NCI-H1417 (cell line): Measurements from ENCODE around the gene TNFRSF19.

Experiments used
- DNase-seq, 3 experiments: peaks; one replicate each; lab custom pipeline; 2025; lab: John Stamatoyannopoulos, UW

TNFRSF19 gene

DNA sequence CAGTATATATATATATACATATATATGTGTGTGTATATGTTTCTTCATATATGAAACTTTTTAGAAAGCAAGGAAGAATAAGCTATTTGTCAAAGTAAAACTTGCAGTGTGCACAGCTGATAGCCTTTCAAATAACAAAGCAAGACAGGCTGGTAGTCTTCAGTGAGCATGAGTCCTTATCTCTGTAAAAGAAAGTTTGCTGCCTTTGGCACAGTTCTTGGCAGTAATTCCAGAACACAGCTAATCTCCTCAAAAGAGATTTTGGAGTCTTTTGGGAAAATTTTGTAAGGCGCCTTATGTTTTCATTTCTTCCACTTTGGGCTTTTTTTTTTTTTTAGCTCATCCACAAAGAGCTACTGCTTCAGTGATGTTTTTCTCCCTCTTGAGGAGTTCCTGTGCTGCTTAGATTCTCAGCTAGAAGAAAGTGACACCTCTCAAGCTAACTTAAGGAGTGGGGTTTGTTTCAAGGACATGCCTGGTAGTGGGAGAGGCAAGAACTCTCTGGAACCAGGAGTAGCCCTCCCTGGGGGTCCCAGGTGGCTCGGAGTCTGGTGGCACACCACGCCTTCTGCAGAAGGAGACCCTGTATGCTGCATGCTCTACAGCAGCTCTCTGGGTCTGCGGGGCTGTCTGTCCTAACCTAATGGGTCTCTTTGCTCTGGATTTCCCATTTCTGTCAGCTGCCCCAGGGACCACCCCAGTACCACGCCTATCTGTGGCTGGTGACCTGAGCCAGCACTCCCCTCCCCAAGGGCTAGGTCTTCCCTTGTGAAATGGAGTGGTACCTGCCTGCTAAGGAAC is 58.8 kb downstream of the TNFRSF19 start:
- no peak for DNase-seq

DNA sequence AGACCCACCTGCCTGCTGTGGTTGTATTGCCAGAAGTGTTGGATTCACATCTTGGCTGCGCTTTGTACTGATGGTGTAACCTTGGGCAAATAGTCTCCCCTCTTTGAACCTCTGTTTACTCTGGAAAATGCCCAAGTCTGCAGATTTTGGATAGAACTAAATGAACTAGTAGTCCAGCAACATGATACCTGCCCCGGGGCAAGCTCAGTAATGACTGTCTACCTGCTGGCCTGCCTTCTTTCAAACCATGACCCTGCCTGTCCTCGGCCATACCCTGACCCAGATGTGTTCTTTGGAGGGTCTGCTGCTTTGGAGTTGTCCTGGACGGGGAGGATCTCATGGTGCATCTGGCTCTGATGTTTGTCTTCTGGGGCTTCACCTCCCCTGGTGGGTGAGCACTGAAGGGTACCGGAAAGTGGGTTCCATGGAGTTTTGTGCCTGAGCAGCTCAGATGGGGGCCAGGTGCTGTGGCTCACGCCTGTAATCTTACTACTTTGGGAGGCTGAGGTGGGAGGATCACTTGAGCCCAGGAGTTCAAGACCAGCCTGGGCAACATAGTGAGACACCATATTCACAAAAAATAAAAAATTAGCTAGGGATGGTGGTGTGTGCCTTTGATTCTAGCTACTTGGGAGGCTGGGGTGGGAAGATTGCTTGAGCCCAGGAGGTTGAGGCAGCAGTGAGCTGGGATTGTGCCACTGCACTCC is 59.5 kb downstream of the TNFRSF19 start:
- no peak for DNase-seq

DNA sequence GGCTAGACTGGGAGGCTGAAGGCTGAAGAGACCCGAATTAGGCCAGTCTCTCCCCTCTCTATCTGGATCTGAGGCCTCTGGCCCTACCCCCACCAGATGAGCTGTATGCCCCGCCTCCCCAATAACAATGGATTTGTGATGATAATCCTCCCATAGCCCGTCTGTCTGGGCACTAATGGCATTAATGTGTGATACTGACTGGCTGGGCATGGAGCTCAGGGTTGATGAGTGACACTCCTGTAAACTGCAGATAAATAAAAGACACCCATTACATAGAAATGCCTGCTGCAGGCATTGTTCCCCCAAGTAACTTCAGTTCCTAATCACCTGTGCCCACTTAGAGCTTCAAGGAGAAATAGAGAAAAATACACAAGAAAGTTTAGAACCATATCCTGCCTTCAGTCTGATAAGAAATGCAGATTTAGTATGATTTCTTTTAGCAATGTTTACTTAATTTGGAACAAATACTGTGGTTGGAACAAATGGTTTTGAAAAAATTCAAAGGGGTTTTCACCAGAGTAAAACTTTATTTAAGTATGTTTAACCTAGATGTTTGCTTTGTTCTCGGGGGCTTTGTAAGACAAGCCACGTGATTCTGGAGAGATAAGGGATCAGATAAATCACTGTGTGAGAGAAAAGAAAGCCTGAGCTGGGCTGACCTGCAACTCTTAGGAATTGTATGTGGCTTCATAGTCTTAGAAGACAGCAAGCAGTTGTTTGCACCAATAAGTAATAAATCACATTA is 60.3 kb downstream of the TNFRSF19 start:
- DNase-seq = no peak

DNA sequence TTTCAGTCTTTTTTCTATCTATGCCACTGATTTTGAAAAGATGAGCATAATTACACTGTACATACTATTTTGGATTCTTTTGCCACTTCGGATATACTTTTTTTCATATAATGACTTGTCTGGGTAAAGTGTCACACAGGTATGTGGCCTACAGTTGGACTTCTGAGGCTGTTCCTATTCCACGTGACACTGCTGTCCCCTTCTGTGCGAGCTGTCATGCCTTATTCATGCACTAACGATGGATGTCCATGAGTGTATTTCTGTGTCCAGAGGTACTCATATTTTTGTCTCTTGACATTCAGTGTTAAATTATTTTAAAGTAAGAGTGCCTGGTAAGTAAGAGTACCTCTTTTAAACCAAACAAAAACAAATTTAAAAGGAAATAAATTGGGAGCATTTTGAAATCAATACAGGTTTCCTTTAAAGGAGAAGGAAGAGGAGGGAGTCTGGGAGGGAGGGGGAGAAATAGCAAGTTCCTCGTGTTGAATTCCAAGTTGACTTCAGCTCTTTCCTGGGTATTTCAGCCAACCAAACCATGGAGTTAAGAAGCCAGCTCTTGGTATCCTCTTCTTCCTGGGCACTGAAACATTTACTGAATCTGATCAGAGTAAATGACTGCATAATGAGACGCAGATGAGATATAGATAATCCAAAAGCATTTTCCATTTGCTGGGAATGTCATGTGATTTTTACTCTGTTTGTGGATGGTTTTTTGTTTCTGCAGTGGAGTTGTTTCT is 61.3 kb downstream of the TNFRSF19 start:
- DNase-seq = no peak

DNA sequence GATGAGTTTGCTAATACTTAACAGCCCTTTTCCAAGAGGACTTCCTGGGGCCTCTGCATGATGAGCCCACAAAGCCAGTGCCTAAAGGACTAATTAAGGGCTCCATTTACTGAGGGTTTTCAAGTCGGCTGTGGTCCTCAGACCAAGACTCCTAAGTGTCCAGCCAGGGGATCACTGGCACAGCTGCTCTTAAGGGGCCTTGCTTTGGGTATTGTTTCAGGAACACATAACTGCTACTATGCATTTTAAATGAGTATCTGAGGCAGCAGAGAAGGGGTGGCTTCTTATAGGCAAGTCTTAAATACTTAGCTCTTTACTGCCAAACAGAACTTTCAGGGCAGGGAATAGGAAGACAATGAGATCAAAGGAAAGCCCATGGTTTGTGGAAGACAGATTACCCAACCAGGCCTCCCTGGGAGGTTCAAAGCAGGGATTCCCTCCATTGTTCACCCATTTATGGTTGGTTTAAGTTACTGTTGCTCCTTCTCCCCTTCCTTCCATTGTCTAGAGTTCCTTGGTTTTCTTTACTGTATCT is 61.9 kb downstream of the TNFRSF19 start:
- DNase-seq = peak in 2 of 3 experiments; percentile 46 to 49

DNA sequence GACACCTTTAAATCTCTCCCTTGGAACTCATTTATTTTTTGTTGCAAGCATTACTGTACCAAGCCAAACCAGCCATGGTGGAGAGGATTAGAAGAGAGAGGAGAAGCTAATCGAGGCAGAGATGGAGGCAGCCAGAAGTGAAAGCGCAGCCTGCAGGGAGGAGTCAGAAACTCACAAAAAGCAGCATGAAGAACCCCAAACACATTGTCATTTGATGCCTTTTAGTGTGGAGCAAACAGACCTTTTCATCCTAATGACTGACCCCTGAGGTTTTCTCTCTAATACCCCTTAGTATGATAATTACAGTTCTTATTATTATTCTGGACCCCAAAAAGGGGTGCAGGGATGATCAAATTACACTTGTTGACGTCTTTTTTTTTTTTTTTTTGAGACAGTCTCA is 62.5 kb downstream of the TNFRSF19 start:
- peak in 1 of 3 experiments; percentile 49 for DNase-seq

DNA sequence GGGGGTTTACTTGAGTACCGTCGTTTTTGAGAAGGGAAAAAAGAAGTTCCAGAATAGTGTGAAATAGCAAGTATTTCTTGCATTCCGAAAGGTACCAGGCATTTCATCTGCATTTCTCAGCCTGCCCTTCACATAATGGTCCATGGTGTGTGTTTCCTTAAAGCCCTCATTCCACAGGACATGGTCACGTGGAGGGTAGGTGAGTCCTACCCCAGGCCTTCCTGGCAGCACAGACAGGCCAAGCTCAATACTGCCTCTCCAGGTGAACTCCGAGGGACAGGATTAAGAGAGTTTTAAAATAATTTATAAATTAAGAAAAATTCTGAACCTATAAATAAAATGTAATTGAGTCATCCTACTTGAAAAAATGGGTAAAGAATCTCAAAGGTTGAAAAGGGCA is 64.7 kb downstream of the TNFRSF19 start:
- DNase-seq = no peak

DNA sequence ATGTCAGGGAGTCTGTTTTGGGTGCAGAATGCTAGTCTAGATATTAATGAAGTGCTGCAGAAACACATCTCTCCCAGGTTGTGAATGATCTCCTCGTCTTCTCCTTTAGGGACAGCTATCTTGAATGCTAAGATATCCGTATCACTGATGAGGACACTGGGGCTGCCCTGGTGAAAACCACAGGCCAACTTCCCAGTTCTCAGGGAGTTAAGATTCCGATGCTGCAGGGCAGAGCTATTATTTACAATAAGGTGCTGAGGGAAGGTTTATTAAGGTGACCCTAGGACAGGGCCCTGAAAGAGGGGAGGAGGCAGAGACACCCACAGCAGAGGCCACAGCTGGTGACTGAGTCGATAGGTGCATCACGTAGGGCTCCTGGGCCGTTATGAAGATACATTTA is 66.1 kb downstream of the TNFRSF19 start:
- DNase-seq = no peak

DNA sequence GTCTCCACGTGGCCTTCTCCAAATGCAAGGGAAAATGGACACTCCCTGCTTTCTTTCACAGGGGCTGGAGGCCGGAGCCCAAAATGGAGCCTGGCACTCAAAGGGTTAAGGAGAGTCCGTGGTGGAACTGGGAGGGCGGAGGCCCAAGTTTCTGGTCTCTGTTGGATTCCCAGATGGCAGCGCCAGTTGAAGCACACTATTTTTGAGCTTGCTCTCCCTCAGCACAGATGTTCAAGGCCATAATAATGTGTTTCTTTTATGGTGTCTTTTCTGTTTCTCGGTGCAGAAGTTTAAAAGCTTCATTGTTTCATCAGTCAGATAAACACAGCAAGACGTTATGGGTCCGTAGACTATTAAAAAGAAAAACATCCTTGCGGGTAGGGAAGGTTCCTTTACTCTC is 67.6 kb downstream of the TNFRSF19 start:
- no peak for DNase-seq

DNA sequence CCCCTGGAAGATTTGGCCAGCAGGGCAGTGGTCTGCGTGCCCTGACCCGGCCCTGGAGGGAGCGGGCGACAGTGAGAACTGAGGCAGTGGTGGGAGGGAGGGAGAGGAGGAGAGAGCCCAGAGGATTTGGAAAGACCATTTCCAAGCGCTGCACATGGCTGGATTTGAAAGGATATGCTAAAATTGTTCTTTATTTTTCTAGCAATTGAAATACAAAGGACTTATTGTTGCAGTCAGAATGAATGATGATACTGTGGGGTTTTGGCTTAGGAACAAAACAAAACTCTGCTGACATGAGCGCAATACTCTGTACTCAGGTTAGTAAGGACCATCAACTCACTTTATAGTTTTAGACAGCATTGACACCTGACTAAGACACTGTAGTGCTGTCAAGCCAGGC is 69.5 kb downstream of the TNFRSF19 start:
- no peak for DNase-seq

DNA sequence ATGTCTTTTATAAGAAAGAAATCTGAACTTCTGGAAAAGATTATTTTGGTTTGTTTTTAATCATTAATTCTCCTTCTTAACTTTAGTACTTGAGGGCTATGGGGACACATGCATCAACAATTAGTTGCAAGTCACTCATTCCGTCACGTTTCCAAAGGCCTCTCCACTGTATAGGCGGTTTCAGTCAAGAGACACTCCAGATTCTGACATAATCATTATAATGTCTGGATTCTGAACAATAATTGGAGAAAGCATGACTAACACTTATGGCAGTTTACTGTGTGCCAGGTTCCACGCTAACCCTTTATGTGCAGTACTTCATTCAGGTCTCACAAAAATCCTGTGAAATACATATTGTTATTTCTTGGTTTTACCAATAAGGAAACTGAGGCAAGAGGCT is 71.9 kb downstream of the TNFRSF19 start:
- DNase-seq = no peak

DNA sequence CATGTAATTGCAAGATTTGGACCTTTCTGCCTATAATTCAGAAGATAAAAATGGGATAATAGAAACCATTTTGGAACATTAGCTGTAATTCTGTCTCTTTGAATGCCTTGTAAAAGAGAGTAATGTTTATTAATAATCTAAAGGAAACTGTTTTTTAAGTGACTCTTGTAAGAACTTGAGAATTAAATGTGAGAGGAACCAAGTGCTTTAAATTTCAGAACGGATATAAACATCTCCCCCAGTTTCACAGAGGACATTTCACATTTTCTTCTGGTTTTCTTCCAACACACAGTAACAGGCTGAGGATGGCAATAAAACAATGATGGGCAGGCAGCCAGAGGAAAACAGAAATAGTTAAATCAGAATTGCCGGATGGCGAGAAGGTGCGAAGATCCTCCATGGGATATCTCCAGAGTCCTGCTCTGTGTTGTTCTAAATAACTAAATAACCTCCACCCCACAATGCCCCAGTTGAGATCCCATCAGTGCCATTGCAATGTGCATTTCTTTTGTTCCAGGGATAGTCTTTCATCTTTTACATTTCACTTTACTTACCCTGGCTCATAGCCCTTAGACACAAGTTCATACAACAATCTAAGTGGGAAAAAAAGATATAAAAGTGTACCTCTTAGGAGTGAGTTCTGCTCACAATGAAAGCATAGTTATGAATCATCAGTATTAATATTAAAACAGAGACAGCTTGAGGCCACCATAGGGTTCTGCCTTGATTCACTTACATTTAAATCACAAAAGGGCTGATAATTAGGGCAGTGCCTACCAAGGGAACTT is 73.3 kb downstream of the TNFRSF19 start:
- DNase-seq = no peak

DNA sequence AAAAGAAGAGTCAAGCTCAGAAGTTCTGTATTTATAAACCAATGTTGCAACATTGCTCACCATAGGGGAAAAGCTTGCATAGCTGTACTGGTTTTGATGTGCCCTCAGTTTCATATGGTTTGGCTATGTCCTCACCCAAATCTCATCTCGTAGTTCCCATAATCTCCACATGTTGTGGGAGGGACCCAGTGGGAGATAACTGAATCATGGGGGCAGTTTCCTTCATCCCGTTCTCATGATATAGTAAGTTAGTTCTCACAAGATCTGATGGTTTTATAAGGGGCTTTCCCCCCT is 73.9 kb downstream of the TNFRSF19 start:
- DNase-seq = no peak

DNA sequence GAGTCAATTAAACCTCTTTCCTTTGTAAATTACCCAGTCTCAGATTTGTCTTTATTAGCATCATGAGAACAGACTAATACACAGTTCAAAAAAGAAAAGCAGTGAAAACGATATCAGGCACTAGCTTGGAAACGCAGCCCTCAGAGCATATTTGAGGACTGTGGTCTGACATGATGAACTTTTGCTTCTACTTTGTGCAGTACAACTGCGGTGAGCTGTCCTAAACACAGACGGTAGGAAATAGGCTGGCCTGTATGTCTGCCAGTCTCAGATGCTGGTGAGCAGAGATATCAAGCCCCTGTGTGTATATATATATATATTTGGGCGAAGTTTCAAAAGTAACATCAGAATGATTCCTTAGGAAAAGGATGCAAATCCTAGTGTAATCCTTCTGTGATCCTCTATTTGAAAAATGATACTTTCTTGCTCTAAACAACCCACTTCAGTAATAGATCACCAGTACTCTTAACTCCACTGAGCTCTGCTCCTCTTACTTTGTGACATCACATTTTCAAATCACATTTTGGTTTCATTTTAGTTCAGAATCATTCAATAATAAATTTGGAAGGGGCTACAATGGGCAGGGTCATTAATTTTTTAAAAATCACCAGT is 74.4 kb downstream of the TNFRSF19 start:
- no peak for DNase-seq

DNA sequence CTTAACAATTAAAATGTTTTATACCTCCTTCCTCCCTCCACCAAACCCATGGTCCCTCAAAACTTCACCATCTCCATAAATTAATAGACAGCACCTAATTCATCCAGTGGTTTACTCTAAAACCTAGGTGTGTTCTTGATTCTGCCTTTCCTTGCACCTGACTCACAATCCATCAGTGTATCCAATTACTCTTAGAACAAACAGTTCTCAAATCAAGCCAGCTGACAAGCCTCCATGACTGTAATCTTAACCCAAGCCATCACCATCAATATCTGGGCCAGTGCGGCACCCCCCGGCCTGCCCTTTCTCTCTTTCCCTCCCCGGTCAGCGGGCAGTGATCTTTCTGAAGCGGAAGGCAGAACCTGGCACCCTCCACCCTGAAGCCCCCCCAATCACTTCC is 75.6 kb downstream of the TNFRSF19 start:
- no peak for DNase-seq

DNA sequence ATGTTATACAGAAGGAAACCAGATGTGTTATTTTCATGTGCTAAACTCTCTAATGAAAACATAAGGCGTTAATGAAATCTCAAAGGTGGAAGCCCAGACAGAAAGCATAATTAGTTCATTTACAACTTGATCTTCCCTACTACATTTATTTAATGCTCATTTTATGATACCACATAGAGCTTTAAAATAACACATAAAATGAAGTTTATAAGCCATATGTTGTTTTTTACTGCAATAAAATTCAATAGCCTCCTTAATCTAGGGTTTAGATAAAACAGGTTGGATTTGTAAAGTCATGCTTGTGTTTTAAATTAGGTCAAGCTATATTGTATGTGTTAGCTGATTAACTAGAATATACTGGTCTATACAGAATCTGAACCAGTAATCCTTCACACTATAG is 81.2 kb downstream of the TNFRSF19 start:
- no peak for DNase-seq

DNA sequence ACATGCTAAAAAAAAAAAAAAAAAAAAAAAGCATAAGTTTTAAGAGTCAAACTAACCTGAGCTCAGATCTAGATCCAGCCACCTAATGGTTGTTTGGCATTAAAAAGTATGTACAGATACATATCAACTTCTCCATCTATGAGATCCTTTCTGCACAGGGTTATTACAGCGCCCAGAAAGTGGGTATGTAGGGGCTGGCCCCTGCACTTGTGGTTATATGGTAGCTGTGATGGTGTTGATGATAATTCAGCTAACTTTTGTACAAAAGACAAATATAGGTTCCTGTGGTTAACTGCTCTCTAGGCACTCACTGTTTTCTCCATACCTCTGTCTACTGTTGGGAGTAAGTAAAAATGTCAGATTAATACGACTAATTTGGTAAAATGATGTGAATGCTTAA is 81.7 kb downstream of the TNFRSF19 start:
- DNase-seq = no peak

DNA sequence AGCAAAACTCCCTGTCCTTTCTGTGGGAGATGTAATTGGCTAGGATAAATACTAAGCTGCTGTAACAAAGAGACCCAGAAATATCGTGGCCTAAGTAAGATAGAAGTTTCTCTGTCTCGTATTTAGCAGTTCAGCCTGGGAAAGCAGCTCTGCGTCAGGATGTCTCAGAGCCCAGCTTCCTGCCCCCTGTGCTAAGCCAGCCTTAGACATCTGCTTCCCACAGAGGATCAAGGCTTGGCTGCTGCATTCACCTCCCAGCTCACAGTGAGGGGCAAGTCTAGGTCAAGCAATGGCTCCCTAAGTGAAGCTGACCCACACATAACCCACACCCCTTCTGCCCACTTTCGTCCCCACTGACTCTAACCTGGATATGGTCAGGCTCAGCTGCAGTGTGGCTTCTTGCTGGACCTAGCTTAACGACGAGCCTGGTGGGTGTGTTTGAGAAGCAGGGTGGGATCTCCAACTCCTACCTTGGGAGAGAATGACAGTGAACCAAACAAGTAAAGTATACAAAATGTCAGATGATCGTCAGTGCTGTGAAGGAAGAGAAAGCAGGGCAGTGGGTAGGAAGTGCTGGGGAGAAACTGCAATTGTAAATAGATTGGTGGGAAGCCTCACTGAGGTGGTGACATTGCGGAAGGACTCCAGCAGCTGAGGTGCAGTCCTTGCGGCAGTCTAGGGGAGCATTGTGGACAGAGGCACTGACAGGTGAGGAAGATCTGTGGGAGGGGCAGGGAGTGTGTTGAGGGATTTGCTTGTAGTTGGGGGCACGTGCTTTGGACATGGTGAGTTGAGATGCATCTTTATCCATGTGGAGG is 82.9 kb downstream of the TNFRSF19 start:
- no peak for DNase-seq

DNA sequence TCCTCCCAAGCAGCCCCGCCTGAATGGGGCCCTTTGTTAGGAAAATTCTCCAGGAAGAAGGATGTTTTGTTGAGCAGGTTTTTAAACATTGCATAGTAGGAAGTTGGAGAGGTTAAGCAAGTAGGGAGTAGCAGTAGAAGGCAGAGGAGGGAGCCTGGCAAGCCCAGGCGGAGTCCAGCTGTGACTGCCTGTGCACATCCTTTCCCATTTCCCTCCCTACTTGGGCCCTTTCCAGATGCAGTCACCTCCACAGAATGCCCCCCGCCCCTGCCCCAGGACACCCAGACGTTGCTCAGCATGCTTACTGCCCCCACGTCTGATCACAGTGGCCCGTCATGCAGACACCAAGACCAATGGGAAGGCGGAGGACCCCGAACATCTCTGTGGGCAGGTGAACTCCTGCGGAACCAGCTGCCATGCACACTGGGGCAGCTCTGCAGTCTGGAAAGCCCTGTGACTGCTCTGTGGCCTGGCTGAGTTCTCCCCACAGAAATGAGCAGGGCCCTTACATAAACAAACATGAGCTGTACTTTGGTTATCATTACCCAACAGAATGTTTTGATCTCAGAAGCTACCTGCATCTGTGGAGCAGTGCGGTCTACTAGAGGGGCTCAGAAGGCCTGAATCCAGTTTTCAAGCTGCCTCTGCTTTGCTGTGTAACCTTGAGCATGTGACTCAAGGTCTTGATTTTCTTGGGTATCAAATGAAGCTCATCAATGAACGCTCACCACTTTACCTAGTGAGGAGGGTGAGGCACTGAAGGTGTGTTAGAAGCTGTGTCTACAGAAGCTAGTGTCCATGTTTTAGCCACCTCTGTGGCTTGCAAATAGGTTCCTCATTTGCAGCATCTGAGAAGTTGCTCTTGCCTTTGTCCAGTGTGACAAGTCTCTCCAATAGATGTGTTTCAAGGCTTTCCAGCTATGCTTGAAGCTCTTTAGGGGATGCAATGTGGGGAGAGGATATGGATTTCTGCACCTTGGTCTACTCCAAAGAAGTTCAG is 84.2 kb downstream of the TNFRSF19 start:
- DNase-seq = no peak
